ENCODE results near the gene MYO7A. TPM values are rescaled to one million over a fixed set of nuclear protein-coding genes. Genes with fewer than 3 reads are reported as not detected.

MYO7A gene
- 6.3 TPM for total RNA-seq

- Histone ChIP-seq H3K36me3 (ENCODE audit: control insufficient read depth in 3 of 3, insufficient read depth in 3 of 3, low read length in 3 of 3) (no peaks in the 10 kb centered on the region), H3K27me3 (ENCODE audit: control insufficient read depth in 3 of 3, insufficient read depth in 3 of 3, low read length in 3 of 3) (peaks cover 0 to 6% (median 4%) of the 10 kb centered on the region in 3 donors), H3K27ac (ENCODE audit: low read depth, low read length) (no peak within 1 kb of the TSS), H3K4me1 (ENCODE audit: control insufficient read depth in 3 of 3, insufficient read depth in 3 of 3, low read length in 3 of 3) (peaks cover 29 to 39% (median 33%) of the 10 kb centered on the region in 3 donors), H3K4me3 (ENCODE audit: low read length in 3 of 3) (peak within 1 kb of the TSS; percentile 55 to 70 (median 67)), H3K9ac (ENCODE audit: low read depth in 1 of 3, low read length in 3 of 3) (peak within 1 kb of the TSS; percentile 15 to 68 (median 68)), H3K9me3 (ENCODE audit: control insufficient read depth in 3 of 3, low read length in 3 of 3) (no peaks in the 10 kb centered on the region)
These were observed at the start of gene MYO7A for GRCh38 chr11:77127920-77128691. Gene MYO7A (plus strand): TSS chr11:77128246. CDS start chr11:77130635, 2,389 bp downstream.

DNA sequence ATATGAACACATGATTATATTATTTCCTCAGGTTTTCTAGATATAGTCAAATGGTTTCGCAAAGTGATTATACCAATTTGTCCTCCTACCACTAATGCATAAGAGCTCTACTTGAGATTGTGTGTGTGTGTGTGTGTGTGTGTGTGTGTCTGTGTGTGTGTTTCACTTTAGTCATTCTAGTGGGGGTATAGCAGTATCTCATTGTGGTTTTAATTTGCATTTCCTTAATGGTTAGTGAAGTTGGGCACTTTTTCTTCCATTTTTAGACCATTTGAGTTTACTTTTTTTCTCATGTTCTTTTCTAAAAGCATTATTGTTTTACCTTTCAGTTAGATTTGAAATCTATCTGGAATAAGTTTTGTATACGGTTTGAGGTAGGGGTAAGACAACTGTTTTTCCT, 48.4 kb upstream of the MYO7A start:
- Histone ChIP-seq H3K36me3 (ENCODE audit: control insufficient read depth in 3 of 3, insufficient read depth in 3 of 3, low read length in 3 of 3) (no peaks in the 10 kb centered on the region), H3K27ac (ENCODE audit: low read depth, low read length) (no peak overlapping the region), H3K4me1 (ENCODE audit: control insufficient read depth in 3 of 3, insufficient read depth in 3 of 3, low read length in 3 of 3) (peaks cover 14 to 18% (median 17%) of the 10 kb centered on the region in 3 donors), H3K9me3 (ENCODE audit: control insufficient read depth in 3 of 3, low read length in 3 of 3) (no peaks in the 10 kb centered on the region), H3K4me3 (ENCODE audit: low read length in 3 of 3) (no peak overlapping the region), H3K27me3 (ENCODE audit: control insufficient read depth in 3 of 3, insufficient read depth in 3 of 3, low read length in 3 of 3) (no peaks in the 10 kb centered on the region), H3K9ac (ENCODE audit: low read depth in 1 of 3, low read length in 3 of 3) (no peak overlapping the region)

DNA sequence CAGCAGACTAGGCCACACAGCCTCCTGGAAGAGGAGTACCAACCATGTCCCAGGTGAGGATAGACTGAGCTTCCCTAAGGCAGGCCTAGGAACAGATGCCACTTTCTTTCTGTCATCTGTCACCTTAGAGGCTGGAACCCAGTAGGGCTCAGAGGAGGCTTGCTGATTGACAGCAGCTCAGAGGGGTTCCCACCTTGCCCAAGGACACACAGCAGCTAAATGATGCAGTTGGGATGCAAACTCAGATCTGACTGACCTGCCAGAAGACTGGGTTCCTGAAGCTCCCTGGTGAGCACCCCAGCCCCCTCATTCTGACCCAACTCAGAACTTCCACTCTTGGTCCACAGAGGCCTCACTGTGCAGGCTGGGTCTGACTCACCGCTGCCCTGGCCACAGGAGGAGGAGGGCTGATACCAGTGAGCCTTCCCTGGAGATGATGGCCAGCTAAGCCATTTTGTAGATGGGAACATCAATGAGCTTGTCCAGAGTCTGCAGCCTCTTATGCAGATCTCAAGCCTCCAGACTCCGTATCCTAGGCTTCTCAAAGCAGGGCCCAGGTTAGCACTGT, 47.3 kb upstream of the MYO7A start:
- Histone ChIP-seq H3K36me3 (ENCODE audit: control insufficient read depth in 3 of 3, insufficient read depth in 3 of 3, low read length in 3 of 3) (no peaks in the 10 kb centered on the region), H3K9ac (ENCODE audit: low read depth in 1 of 3, low read length in 3 of 3) (no peak overlapping the region), H3K27me3 (ENCODE audit: control insufficient read depth in 3 of 3, insufficient read depth in 3 of 3, low read length in 3 of 3) (no peaks in the 10 kb centered on the region), H3K27ac (ENCODE audit: low read depth, low read length) (no peak overlapping the region), H3K4me3 (ENCODE audit: low read length in 3 of 3) (no peak overlapping the region), H3K4me1 (ENCODE audit: control insufficient read depth in 3 of 3, insufficient read depth in 3 of 3, low read length in 3 of 3) (peaks cover 14 to 17% (median 15%) of the 10 kb centered on the region in 3 donors), H3K9me3 (ENCODE audit: control insufficient read depth in 3 of 3, low read length in 3 of 3) (no peaks in the 10 kb centered on the region)

DNA sequence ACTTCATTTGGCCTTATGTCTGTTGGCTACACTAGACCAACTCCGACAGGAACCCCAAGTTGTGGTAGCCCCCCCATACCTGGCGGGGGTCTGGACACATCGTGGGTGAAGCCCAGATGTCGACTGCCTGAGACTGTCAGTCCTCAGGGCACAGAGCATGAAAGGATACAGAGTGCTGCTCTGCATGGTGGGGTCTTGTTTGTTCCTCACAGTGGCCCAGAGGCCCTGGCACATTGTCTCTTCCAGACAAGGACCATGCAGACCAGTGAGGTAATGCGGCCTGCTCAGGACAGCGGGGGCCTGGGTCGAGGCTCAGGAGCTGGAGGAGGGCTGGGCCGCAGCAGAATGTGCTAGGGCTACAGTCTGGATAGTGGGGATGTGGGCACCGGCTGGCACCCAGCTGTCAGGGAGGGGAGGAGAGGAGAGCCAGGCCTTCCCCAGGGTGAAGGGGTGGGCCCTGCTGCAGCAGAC, 46.6 kb upstream of the MYO7A start:
- H3K9me3 ChIP-seq (ENCODE audit: control insufficient read depth in 3 of 3, low read length in 3 of 3), result no peaks in the 10 kb centered on the region
- H3K9ac ChIP-seq (ENCODE audit: low read depth in 1 of 3, low read length in 3 of 3), result peak overlapping the region in 1 of 3 donors; percentile 33
- H3K36me3 ChIP-seq (ENCODE audit: control insufficient read depth in 3 of 3, insufficient read depth in 3 of 3, low read length in 3 of 3), result no peaks in the 10 kb centered on the region
- peaks cover 14 to 17% (median 15%) of the 10 kb centered on the region in 3 donors for H3K4me1 ChIP-seq (ENCODE audit: control insufficient read depth in 3 of 3, insufficient read depth in 3 of 3, low read length in 3 of 3)
- no peak overlapping the region for H3K4me3 ChIP-seq (ENCODE audit: low read length in 3 of 3)
- H3K27me3 ChIP-seq (ENCODE audit: control insufficient read depth in 3 of 3, insufficient read depth in 3 of 3, low read length in 3 of 3), result no peaks in the 10 kb centered on the region
- no peak overlapping the region for H3K27ac ChIP-seq (ENCODE audit: low read depth, low read length)

DNA sequence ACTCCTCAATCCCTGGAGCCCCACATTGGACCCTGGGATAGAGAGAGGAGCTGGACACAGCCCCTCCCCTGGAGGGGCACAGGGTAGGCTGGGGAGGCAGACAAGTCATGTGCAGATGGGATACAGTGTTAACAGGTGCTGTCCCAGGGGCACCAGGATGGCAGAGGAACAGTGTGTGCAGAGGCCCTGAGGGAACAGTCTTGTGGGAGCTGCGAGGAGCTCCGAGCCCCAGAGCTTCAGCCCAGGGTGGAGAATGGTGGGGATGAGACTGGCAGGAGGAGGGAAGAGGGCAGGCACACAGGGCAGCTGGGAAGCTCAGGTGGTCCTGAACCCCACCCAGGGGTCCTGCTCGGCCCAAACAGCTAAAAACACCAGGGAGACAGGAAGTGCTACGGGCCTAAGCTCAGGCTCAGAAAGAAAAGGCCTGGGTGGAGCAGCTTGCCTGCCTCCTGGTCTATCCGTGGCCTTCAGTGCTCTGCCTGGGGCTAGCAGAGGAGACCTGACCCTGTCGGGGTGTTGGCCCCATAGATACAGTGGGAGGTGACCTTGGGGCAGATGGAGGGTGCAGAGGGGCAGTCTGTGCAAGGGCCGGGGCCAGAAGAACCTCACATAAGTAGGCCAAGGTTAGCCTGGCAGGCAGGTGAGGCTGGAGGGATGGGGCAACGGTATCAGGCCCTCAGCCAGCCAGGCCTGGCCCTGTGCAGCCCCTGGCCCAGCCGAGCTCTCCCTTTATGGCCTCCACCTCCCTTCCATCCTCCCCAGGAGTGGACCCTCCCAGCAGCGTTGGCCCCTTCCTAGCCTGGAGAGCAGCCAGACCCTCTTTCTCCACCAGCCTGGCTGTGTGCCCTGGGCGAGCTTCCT, 45.8 kb upstream of the MYO7A start:
- H3K4me3 ChIP-seq (ENCODE audit: low read length in 3 of 3), result no peak overlapping the region
- no peaks in the 10 kb centered on the region for H3K27me3 ChIP-seq (ENCODE audit: control insufficient read depth in 3 of 3, insufficient read depth in 3 of 3, low read length in 3 of 3)
- peak overlapping the region in 1 of 3 donors; percentile 33 for H3K9ac ChIP-seq (ENCODE audit: low read depth in 1 of 3, low read length in 3 of 3)
- no peaks in the 10 kb centered on the region for H3K36me3 ChIP-seq (ENCODE audit: control insufficient read depth in 3 of 3, insufficient read depth in 3 of 3, low read length in 3 of 3)
- peak overlapping the region; percentile 23 for H3K27ac ChIP-seq (ENCODE audit: low read depth, low read length)
- H3K4me1 ChIP-seq (ENCODE audit: control insufficient read depth in 3 of 3, insufficient read depth in 3 of 3, low read length in 3 of 3), result peaks cover 14 to 17% (median 15%) of the 10 kb centered on the region in 3 donors
- H3K9me3 ChIP-seq (ENCODE audit: control insufficient read depth in 3 of 3, low read length in 3 of 3), result no peaks in the 10 kb centered on the region

- Histone ChIP-seq H3K9me3 (ENCODE audit: control insufficient read depth in 3 of 3, low read length in 3 of 3) (no peaks in the 10 kb centered on the region), H3K36me3 (ENCODE audit: control insufficient read depth in 3 of 3, insufficient read depth in 3 of 3, low read length in 3 of 3) (no peaks in the 10 kb centered on the region), H3K27ac (ENCODE audit: low read depth, low read length) (peak overlapping the region; percentile 23), H3K4me1 (ENCODE audit: control insufficient read depth in 3 of 3, insufficient read depth in 3 of 3, low read length in 3 of 3) (peaks cover 14 to 17% (median 15%) of the 10 kb centered on the region in 3 donors), H3K9ac (ENCODE audit: low read depth in 1 of 3, low read length in 3 of 3) (peak overlapping the region in 2 of 3 donors; percentile 8 to 33), H3K27me3 (ENCODE audit: control insufficient read depth in 3 of 3, insufficient read depth in 3 of 3, low read length in 3 of 3) (no peaks in the 10 kb centered on the region), H3K4me3 (ENCODE audit: low read length in 3 of 3) (peak overlapping the region in 1 of 3 donors; percentile 29)
These were observed 45.0 kb upstream of the MYO7A start for GRCh38 chr11:77082838-77083565.

GRCh38 chr11:77083566-77084245, 44.3 kb upstream of the MYO7A start:
- H3K9ac ChIP-seq (ENCODE audit: low read depth in 1 of 3, low read length in 3 of 3), result peak overlapping the region in 2 of 3 donors; percentile 8
- no peak overlapping the region for H3K27ac ChIP-seq (ENCODE audit: low read depth, low read length)
- H3K9me3 ChIP-seq (ENCODE audit: control insufficient read depth in 3 of 3, low read length in 3 of 3), result no peaks in the 10 kb centered on the region
- peaks cover 14 to 17% (median 15%) of the 10 kb centered on the region in 3 donors for H3K4me1 ChIP-seq (ENCODE audit: control insufficient read depth in 3 of 3, insufficient read depth in 3 of 3, low read length in 3 of 3)
- H3K27me3 ChIP-seq (ENCODE audit: control insufficient read depth in 3 of 3, insufficient read depth in 3 of 3, low read length in 3 of 3), result no peaks in the 10 kb centered on the region
- H3K36me3 ChIP-seq (ENCODE audit: control insufficient read depth in 3 of 3, insufficient read depth in 3 of 3, low read length in 3 of 3), result no peaks in the 10 kb centered on the region
- no peak overlapping the region for H3K4me3 ChIP-seq (ENCODE audit: low read length in 3 of 3)

DNA sequence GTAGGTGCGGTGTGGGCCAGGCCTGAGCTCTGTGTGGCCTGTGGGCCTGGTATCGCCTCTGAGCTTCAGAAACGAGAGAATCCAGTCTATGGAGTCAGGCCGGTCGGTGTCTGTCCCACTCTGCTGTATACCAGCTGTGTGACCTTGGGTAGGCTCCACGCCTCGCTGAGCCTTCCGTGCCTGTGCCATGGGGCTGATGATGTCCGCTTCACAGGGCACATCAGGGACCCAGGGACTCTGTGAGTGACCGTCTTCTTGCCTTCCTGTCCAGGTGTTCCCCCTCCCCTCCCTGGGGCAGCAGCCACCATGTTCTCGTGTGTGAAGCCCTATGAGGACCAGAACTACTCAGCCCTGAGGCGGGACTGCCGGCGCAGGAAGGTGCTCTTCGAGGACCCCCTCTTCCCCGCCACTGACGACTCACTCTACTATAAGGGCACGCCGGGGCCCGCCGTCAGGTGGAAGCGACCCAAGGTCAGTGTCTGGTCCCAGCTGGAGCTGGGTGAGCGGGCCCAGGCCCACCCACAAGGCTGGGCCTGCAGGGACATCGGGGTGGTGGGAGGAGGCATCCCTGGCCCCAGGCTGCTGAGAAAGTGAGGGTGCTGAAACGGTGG, 43.4 kb upstream of the MYO7A start:
- H3K9me3 ChIP-seq (ENCODE audit: control insufficient read depth in 3 of 3, low read length in 3 of 3), result no peaks in the 10 kb centered on the region
- H3K36me3 ChIP-seq (ENCODE audit: control insufficient read depth in 3 of 3, insufficient read depth in 3 of 3, low read length in 3 of 3), result no peaks in the 10 kb centered on the region
- H3K4me3 ChIP-seq (ENCODE audit: low read length in 3 of 3), result no peak overlapping the region
- H3K27me3 ChIP-seq (ENCODE audit: control insufficient read depth in 3 of 3, insufficient read depth in 3 of 3, low read length in 3 of 3), result no peaks in the 10 kb centered on the region
- H3K9ac ChIP-seq (ENCODE audit: low read depth in 1 of 3, low read length in 3 of 3), result no peak overlapping the region
- peaks cover 14 to 17% (median 15%) of the 10 kb centered on the region in 3 donors for H3K4me1 ChIP-seq (ENCODE audit: control insufficient read depth in 3 of 3, insufficient read depth in 3 of 3, low read length in 3 of 3)
- no peak overlapping the region for H3K27ac ChIP-seq (ENCODE audit: low read depth, low read length)
